Measurements from ENCODE around the gene OR6S1. TPM values are rescaled to one million over a fixed set of nuclear protein-coding genes. Genes with fewer than 3 reads are reported as not detected.

The OR6S1 gene
- total RNA-seq, 4 donors from 2014 or later: not detected

DNA sequence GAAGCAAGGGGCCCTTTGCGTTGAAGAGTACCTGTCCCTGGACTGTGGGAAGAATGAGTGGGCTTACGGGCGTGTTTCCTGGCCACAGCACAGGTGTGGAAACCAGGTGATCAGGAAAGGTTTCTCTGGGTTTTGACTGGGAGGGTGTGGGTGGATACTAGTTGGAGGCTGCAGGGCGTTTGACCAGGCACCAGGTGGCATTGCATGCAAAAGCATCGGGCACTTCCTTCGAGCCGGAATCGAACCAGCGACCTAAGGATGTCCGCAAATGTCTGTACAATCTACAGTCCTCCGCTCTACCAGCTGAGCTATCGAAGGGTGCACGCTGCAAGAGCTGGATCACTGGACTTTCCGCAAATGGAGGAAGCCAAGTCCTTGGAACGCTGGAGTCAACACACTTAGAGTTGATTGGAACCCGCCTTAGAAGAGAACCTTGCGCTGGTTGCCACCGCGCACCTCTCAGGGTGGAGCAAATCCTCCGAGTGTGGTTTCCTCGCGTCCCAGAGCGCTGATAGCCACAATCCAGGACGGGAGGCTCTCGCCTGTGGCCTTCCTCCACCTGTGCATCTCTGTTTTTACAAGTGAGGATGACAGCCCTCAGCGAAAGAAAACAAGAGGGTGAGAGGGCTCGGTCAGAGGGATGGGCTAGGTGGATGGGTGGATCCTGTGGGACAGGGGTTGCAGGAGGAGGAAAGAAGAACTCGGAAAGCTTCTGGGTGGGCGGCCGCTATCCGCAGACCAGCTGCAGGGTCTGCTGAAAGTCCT is 21.7 kb upstream of the OR6S1 start:
- TF ChIP-seq, protein P1, sequence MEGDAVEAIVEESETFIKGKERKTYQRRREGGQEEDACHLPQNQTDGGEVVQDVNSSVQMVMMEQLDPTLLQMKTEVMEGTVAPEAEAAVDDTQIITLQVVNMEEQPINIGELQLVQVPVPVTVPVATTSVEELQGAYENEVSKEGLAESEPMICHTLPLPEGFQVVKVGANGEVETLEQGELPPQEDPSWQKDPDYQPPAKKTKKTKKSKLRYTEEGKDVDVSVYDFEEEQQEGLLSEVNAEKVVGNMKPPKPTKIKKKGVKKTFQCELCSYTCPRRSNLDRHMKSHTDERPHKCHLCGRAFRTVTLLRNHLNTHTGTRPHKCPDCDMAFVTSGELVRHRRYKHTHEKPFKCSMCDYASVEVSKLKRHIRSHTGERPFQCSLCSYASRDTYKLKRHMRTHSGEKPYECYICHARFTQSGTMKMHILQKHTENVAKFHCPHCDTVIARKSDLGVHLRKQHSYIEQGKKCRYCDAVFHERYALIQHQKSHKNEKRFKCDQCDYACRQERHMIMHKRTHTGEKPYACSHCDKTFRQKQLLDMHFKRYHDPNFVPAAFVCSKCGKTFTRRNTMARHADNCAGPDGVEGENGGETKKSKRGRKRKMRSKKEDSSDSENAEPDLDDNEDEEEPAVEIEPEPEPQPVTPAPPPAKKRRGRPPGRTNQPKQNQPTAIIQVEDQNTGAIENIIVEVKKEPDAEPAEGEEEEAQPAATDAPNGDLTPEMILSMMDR (IDR thresholded peaks at IDR 0.05; ENCODE audit: low read depth): no peak

DNA sequence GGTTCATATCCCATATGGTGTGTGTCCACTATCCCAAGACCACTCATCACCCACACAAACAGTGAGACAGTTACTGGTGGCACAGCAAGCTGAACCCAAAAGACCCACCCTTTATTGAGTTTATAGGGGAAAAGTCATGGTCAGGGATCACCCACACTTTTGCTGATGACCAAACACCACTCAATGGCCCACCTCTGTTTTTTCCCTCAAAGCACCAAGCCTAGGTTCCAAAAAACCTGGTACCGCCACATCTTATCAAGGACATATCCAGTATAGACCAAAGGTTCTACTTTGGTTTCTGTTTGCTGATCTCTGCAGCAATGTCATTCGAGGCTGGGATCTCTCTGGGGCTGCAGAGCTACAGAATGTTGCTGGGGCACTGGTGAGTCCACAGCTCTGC is 19.7 kb upstream of the OR6S1 start:
- TF ChIP-seq, protein P1 (IDR thresholded peaks at IDR 0.05; ENCODE audit: low read depth): no peak

DNA sequence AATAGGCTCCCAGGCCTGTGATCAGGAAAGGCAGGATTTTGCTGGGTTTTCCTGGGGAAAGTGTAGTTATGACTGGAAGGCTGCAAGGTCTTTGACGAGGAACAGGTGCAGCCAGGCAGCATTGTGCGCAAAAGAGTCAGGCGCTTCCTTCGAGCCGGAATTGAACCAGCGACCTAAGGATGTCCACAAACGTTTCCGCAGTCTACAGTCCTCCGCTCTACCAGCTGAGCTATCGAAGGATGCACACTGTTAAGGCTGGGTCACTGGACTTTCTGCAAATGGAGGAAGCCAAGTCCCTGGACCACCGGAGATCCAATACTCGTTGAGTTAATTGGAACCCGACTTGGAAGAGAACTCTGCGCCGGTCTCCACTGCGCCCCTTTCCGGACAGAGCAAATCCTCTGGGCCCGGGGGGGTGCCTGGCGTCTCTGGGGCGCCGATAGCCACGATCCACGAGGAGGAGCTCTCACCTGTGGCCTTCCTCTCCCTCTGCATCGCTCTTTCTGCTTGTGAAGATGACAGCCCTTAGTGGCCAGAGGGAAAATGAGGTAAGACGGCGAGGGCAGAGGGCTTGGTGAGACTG is 18.4 kb upstream of the OR6S1 start:
- TF ChIP-seq, protein P1 (IDR thresholded peaks at IDR 0.05; ENCODE audit: low read depth): no peak

DNA sequence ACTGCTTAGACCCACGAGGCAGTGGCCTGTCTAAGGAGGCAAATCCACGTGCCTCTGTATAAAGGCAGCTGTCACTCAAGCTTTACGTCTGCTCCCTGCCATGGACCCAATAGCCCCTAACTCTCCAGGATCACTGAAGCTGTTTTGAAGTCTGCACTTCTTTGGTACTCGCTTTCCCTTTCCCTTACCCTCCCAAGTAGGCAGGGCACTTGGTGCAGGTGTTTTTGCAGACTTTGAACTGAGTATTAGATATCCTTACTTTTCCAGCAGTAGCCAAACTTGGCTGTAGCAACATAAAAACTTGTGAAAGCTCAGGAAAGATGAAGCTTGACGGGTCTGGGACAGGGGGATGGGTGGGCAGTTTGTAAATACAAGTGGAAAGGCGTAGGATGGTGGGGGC is 17.8 kb upstream of the OR6S1 start:
- TF ChIP-seq, protein P1 (IDR thresholded peaks at IDR 0.05; ENCODE audit: low read depth): no peak

DNA sequence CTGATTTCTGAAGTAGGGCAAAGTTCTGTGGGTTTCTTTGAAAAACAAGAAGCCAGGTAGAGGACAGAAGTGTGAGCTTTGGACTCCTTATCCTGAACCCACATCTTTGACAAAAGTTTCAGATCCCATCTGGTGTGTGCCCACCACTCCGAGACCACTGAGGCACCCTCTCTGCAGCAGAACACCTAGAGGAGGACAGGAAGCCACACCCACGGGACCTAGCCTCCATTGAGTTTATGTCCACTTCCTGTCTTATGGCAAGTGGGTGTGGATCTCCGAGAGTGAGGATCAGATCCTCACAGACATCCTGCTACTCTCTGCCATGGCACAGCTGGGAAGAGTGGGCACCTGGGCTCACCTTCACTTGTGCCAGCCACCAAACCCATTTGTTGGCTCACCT is 16.8 kb upstream of the OR6S1 start:
- TF ChIP-seq, protein P1 (IDR thresholded peaks at IDR 0.05; ENCODE audit: low read depth): no peak

DNA sequence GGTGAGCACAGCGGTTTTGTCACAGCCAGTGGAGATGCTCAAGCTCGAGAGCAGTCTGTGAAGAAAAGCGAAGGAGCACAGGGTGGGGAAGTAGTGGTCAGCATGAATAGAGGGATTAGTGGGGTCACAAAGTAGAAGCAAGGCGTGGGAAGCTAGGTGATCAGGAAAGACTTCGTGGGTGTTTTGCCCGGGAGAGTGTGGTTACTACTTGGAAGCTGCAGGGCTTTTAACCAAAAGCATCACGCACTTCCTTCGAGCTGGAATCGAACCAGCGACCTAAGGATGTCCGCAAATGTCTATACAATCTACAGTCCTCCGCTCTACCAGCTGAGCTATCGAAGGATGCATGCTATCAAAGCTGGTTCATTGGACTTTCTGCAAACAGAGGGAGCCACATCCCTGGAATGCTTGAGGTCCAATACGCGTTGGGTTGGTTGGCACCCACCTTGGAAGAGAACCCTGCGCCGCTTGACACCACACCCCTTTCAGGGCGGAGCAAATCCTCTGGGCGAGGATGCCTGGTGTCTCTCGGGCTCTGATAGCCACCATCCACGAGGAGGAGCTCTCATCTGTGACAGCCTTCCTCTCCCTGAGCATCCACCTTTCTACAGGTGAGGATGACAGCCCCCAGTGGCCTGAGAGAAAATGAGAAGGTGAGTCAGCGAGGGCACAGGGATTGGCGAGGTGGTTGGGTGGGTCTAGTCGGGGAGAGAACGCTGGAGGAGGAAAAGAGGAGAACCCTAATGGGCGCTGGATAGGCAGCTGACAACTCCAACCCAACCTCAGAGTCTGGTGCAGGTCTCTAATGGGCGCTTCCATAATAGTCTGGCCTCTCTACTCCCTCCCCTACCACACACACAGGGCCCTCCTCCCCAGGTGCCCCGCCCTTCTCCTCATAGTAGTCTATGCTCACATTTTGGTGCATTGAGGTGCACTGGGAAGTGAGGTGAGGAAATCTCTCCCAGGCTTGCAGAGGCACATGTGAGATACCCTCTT is 16.0 kb upstream of the OR6S1 start:
- TF ChIP-seq, protein P1 (IDR thresholded peaks at IDR 0.05; ENCODE audit: low read depth): no peak

DNA sequence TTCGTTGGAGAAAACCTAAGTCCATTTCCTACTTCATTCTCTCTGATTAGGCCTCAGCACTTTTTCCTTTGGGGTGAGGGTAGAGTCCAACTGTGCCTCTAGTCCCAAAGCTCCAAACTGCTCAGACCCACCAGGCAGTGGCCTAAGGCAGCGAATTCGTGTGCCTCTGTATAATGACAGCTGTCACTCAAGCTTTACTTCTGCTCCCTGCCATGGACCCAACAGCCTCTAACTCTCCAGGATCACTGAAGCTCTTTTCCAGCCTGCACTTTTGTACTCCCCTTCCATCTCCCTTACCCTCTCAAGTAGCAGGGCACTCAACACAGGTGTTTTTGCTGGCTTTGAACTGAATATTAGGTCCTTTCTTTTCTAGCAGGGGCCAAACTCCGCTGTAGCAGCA is 14.8 kb upstream of the OR6S1 start:
- TF ChIP-seq, protein P1 (IDR thresholded peaks at IDR 0.05; ENCODE audit: low read depth): no peak

Data from subcutaneous adipose tissue (tissue), 4 donors.